ENCODE results near the gene AXDND1. TPM values are rescaled to one million over a fixed set of nuclear protein-coding genes. Genes with fewer than 3 reads are reported as not detected.

The AXDND1 gene
- total and polyA plus RNA-seq, 9 of the 15 experiments (the other 6 are each of a cell fraction or from before 2014, with no cell fraction given), result 0.03 to 0.13 (median 0.06) TPM; not detected in 5

DNA sequence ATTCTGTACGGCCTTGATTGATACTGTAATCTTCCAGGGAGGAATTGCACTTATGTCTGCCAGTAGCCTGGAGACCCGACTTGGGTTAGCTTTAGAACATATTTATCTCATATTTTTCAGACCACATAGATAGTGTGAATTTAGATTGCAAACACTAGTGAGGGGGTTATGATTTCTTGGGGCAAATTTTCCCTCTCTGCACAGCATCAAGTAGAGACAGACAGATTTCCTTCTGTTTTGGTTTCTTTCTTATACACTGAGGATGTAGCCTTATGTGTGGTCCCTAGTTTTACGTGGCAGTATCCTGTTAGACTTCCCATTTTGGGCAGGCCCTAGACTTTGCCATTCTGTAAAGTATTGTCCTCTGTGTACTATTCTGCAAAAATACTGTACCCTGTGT is 43.2 kb upstream of the AXDND1 start:
- Histone ChIP-seq H3K9ac (ENCODE audit: insufficient read depth in 1 of 2, low read depth in 2 of 2, low read length in 2 of 2) (no peak overlapping the region), H3K79me2 (ENCODE audit: control insufficient read depth, insufficient read depth, low read length) (no peaks in the 10 kb centered on the region), H3K9me3 (replicated peaks; ENCODE audit: control insufficient read depth, insufficient read depth, low read depth, low read length) (no peaks in the 10 kb centered on the region), H2AFZ (ENCODE audit: low read depth, low read length) (no peak overlapping the region), H4K20me1 (replicated peaks; ENCODE audit: control insufficient read depth, insufficient read depth, low read length) (no peaks in the 10 kb centered on the region), H3K4me2 (ENCODE audit: insufficient read depth, low read length) (no peak overlapping the region), H3K4me1 (replicated peaks in 1 of 2; ENCODE audit: control insufficient read depth in 2 of 2, insufficient read depth in 2 of 2, low read length in 2 of 2) (no peaks in the 10 kb centered on the region), H3K27me3 (ENCODE audit: control insufficient read depth in 2 of 2, insufficient read depth in 2 of 2, low read length in 2 of 2) (no peaks in the 10 kb centered on the region), H3K4me3 (no peak overlapping the region), H3K9me1 (ENCODE audit: control insufficient read depth, insufficient read depth, low read length) (no peaks in the 10 kb centered on the region), H3K36me3 (ENCODE audit: control insufficient read depth, insufficient read depth, low read length) (no peaks in the 10 kb centered on the region), H3K27ac (ENCODE audit: extremely low read depth, low read depth, low read length) (no peak overlapping the region)
- ChIA-PET CTCF (ENCODE audit: low intra/inter-chr PET ratio) (no interaction called here), POLR2A (no interaction called here)
- TF ChIP-seq ATF7 (IDR thresholded peaks at IDR 0.05) (no peak), MAFK (IDR thresholded peaks at IDR 0.05; ENCODE audit: low read length) (no peak), RNF2 (IDR thresholded peaks at IDR 0.05) (no peak)
- TF ChIP-seq, protein P1, sequence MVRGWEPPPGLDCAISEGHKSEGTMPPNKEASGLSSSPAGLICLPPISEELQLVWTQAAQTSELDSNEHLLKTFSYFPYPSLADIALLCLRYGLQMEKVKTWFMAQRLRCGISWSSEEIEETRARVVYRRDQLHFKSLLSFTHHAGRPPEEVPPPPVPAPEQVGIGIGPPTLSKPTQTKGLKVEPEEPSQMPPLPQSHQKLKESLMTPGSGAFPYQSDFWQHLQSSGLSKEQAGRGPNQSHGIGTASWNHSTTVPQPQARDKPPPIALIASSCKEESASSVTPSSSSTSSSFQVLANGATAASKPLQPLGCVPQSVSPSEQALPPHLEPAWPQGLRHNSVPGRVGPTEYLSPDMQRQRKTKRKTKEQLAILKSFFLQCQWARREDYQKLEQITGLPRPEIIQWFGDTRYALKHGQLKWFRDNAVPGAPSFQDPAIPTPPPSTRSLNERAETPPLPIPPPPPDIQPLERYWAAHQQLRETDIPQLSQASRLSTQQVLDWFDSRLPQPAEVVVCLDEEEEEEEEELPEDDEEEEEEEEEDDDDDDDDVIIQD (CRISPR knock-in tag; IDR thresholded peaks at IDR 0.05), result no peak
- DNase-seq (ENCODE audit: extremely low read depth in 1 of 4, low spot score in 3 of 4) (no peak), FAIRE-seq (no peak), ATAC-seq (no peak)
- no TSS peak for BruUV-seq (replicated peaks)
- in situ Hi-C loops (cut with MboI) (no loop called here), intact Hi-C loops (cut with micrococcal nuclease) (no loop called here)
- 60% methylated on average over 3 of the region's 3 CpGs for WGBS (ENCODE audit: insufficient coverage, low coverage, missing lambda C conversion rate)

DNA sequence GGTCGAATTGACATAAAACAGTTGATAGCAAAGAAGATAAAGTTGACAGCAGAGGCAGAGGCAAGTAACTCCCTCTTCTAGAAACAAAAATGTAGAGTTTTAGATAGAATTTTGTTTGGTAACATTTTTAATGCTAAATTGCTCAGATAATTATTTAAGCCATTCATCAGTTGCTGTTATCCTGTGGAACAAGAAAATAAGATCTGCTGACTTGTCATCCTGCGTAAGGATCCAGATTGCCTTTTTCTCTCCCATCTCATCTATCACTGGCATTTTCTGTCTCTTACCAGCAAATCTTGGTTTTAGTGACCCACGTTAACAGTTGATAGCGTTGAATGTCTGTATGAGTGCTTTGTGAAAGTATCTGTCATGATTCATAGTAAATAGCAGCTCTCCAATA is 42.3 kb upstream of the AXDND1 start:
- CTCF ChIA-PET (ENCODE audit: low intra/inter-chr PET ratio), result no interaction called here
- WGBS (ENCODE audit: insufficient coverage, low coverage, missing lambda C conversion rate), result 59% methylated on average over 4 of the region's 4 CpGs

More for the DNA sequence above, 42.3 kb upstream of the AXDND1 start:
- POLR2A ChIA-PET, result no interaction called here
- H3K9me1 ChIP-seq (ENCODE audit: control insufficient read depth, insufficient read depth, low read length), result no peaks in the 10 kb centered on the region
- no peak overlapping the region for H3K4me3 ChIP-seq
- no peak overlapping the region for H3K4me2 ChIP-seq (ENCODE audit: insufficient read depth, low read length)
- no peak for DNase-seq (ENCODE audit: extremely low read depth in 1 of 4, low spot score in 3 of 4)
- no peaks in the 10 kb centered on the region for H3K4me1 ChIP-seq (replicated peaks in 1 of 2; ENCODE audit: control insufficient read depth in 2 of 2, insufficient read depth in 2 of 2, low read length in 2 of 2)
- no peaks in the 10 kb centered on the region for H3K36me3 ChIP-seq (ENCODE audit: control insufficient read depth, insufficient read depth, low read length)
- in situ Hi-C loops (cut with MboI), result no loop called here
- no peaks in the 10 kb centered on the region for H3K27me3 ChIP-seq (ENCODE audit: control insufficient read depth in 2 of 2, insufficient read depth in 2 of 2, low read length in 2 of 2)
- TF ChIP-seq, protein P2, sequence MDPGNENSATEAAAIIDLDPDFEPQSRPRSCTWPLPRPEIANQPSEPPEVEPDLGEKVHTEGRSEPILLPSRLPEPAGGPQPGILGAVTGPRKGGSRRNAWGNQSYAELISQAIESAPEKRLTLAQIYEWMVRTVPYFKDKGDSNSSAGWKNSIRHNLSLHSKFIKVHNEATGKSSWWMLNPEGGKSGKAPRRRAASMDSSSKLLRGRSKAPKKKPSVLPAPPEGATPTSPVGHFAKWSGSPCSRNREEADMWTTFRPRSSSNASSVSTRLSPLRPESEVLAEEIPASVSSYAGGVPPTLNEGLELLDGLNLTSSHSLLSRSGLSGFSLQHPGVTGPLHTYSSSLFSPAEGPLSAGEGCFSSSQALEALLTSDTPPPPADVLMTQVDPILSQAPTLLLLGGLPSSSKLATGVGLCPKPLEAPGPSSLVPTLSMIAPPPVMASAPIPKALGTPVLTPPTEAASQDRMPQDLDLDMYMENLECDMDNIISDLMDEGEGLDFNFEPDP (CRISPR knock-in tag; IDR thresholded peaks at IDR 0.05), result no peak
- TF ChIP-seq ZBTB8A (IDR thresholded peaks at IDR 0.05; ENCODE audit: partially characterized antibody) (no peak), NUFIP1 (IDR thresholded peaks at IDR 0.05; ENCODE audit: partially characterized antibody) (no peak), CHD1 (IDR thresholded peaks at IDR 0.05; ENCODE audit: low read length) (no peak), TRIM24 (IDR thresholded peaks at IDR 0.05) (no peak)
- H3K9me3 ChIP-seq (replicated peaks; ENCODE audit: control insufficient read depth, insufficient read depth, low read depth, low read length), result no peaks in the 10 kb centered on the region
- ATAC-seq, result no peak
- H3K9ac ChIP-seq (ENCODE audit: insufficient read depth in 1 of 2, low read depth in 2 of 2, low read length in 2 of 2), result no peak overlapping the region
- H3K79me2 ChIP-seq (ENCODE audit: control insufficient read depth, insufficient read depth, low read length), result no peaks in the 10 kb centered on the region
- intact Hi-C loops (cut with micrococcal nuclease), result no loop called here
- no peak overlapping the region for H3K27ac ChIP-seq (ENCODE audit: extremely low read depth, low read depth, low read length)
- BruUV-seq (replicated peaks), result no TSS peak
- H4K20me1 ChIP-seq (replicated peaks; ENCODE audit: control insufficient read depth, insufficient read depth, low read length), result no peaks in the 10 kb centered on the region
- FAIRE-seq, result no peak
- no peak overlapping the region for H2AFZ ChIP-seq (ENCODE audit: low read depth, low read length)

Measured in K562 (cell line).